WI38 (cell line): ENCODE measurements around the gene NLGN1.

ENCODE experiments used
- H3K4me3 ChIP-seq: 2 replicates; pipeline ENCODE4 v1.5.1; 2011; ENCODE audit warnings: low read depth, mild to moderate bottlenecking, control low read depth, low read length
- TF ChIP-seq, protein P1 (sequence below): IDR thresholded peaks from 2 replicates; pipeline ENCODE4 v1.5.1; 2012; ENCODE audit warnings: low read depth, mild to moderate bottlenecking, control low read depth, low read length

The NLGN1 gene

DNA sequence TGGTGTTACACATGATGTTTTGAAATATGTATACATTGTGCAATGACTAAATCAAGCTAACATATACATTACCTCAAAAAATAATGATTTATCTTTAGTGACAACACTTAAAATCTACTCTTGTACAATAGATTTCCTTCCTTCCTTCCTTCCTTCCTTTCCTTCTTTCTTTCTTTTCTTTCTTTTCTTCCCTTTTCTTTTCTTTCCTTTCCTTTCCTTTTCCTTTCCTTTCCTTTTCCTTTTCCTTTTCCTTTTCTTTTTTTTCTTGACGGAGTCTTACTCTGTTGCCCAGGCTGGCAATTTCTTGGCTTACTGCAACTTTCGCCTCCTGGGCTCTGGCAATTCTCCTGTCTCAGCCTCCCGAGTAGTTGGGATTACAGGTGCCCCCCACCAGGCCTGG, 170.5 kb downstream of the NLGN1 start:
- TF ChIP-seq, protein P1, sequence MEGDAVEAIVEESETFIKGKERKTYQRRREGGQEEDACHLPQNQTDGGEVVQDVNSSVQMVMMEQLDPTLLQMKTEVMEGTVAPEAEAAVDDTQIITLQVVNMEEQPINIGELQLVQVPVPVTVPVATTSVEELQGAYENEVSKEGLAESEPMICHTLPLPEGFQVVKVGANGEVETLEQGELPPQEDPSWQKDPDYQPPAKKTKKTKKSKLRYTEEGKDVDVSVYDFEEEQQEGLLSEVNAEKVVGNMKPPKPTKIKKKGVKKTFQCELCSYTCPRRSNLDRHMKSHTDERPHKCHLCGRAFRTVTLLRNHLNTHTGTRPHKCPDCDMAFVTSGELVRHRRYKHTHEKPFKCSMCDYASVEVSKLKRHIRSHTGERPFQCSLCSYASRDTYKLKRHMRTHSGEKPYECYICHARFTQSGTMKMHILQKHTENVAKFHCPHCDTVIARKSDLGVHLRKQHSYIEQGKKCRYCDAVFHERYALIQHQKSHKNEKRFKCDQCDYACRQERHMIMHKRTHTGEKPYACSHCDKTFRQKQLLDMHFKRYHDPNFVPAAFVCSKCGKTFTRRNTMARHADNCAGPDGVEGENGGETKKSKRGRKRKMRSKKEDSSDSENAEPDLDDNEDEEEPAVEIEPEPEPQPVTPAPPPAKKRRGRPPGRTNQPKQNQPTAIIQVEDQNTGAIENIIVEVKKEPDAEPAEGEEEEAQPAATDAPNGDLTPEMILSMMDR, result no peak

DNA sequence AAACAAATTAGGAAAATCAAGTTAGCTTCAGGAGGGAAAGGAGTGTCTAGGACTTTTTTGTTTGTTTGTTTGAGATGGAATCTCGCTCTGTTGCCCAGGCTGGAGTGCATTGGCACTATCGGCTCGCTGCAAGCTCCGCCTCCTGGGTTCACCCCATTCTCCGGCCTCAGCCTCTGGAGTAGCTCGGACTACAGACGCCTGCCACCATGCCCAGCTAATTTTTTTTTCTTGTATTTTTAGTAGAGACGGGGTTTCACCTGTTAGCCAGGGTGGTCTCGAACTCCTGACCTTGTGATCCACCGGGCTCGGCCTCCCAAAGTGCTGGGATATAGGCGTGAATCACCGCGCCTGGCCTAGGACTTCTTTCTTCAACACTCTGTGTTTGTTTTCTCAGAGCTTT, 171.1 kb downstream of the NLGN1 start:
- TF ChIP-seq, protein P1, result no peak

More for the DNA sequence above, 170.5 kb downstream of the NLGN1 start:
- H3K4me3 ChIP-seq, result no peak overlapping the region

DNA sequence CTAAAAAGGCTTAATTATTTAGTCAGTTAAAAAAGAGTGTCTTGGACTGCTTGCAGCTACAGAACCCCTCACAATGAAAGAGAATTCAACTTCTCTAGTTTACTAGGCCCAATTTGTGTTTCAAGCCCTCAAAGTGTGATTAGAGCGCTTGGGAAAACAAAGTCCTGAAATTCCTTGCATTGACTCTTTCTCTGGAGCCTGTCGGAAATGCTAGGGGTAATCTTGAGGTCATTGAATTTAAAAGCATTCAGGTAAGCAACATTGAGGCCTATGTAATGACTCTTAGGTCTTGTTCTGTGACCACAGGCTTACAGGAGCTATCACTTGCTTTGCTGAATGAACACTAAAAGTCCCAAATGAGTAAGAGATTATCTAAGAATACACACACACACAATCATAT, 186.0 kb downstream of the NLGN1 start:
- TF ChIP-seq, protein P1, result no peak
- no peak overlapping the region for H3K4me3 ChIP-seq

More for the DNA sequence above, 171.1 kb downstream of the NLGN1 start:
- no peak overlapping the region for H3K4me3 ChIP-seq

DNA sequence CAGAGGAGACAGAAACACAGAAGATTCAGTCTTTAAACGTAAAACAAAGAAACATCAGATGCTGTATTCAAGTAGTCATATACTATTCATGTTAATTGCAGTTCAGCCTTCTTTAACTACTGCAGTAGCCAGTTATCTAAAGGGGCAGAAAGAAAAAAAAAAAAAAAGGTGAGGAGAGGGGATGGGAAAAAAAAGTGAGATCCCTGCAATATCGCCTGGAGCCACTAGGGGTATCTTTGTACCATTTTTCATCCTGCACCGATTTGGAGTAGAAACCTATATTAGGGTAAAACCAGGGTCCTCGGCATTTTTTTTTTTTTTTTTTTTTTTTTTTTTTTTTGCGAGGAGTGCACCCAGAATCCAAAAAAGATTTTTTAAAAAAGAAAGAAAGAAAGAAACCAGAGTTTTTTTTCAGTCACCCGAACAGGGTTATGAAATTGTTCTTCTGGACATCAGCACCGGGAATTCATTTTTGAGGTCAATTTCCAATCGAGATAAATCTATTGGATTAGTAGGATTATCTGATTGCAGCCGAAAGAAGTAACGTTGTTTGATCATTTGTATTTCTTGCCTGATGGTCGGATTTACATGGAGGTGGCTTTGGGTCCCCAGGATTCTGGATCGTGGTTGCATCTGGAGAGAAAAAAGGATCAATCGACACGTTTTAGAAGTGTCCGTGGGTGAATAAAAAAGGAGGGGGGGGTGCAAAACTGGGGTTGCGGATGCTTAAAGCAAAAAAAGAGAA, 186.7 kb downstream of the NLGN1 start:
- TF ChIP-seq, protein P1, result peak; percentile 69

DNA sequence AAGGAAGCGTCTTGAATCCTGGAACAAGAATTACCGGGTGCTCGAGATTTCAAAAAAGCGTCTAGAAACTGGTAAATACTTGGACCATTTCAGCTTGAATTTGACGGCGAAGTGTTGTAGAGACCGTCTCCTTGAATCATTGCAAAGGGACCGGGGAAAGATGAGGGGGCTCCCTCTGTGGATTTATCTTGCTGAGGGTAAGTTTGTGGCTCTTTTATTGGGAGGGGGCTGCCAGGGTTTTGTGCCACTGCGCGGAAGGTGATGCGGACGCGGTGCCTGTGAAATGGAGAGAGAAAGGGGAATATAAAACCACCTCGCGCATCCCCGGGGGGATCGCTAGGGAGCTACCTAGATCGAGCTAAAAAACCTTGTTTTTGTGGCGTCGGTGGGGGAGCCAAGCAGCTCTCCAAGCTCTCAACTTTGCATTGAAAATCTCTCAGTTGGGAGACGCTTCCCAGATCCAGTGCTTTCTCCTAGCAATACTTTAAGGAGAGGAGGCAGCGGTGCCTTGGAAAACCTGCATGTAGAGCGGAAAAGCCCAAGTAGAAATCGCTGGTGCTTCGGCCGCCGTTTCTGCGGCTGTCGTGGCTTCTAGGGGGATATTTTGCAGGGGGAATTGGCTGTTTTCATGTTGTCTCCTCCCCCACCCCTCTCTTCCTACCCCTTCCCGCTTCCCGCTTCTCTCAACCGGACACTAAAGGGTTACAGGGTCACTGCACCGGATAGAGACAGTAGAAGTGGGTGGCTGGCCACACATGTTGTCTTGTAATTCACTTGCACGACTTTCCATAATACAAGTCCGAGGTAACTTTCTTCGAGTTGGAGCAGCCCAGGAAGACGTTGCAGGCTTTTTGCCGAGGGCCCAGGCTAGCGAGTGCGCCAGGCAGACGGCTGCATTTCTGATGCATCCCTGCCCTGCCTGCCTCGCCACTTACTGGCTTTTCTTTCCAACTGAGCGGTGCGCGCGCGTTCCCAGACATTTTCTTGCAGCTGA, 187.6 kb downstream of the NLGN1 start:
- TF ChIP-seq, protein P1, result no peak
- peak overlapping the region; percentile 66 for H3K4me3 ChIP-seq

More for the DNA sequence above, 186.7 kb downstream of the NLGN1 start:
- peak overlapping the region; percentile 66 for H3K4me3 ChIP-seq

DNA sequence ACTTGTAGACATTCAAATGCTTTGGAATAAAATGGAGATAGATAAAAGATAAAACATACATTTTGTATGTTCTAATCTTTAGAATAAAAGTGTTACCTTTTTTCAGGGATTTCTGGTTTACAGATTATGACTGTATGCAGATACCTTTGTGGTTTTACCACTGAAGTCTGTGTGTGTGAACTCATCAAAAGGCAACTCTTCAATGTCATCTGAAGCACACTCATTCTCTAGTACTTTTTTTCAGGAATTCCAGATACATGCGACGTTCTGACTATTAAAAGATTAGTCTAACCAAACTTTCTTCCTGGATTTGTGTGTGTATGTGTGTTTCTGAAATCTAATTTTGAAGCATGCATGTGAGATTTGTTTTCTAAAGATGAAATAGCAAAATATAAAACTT, 188.6 kb downstream of the NLGN1 start:
- TF ChIP-seq, protein P1, result no peak
- no peak overlapping the region; the same call in 1 of the 2 replicates for H3K4me3 ChIP-seq
